ENCODE results near the gene TTC21B. TPM values are rescaled to one million over a fixed set of nuclear protein-coding genes. Genes with fewer than 3 reads are reported as not detected.

The TTC21B gene
- polyA plus RNA-seq, 3 donors: 3.1 to 6.7 (median 3.8) TPM

DNA sequence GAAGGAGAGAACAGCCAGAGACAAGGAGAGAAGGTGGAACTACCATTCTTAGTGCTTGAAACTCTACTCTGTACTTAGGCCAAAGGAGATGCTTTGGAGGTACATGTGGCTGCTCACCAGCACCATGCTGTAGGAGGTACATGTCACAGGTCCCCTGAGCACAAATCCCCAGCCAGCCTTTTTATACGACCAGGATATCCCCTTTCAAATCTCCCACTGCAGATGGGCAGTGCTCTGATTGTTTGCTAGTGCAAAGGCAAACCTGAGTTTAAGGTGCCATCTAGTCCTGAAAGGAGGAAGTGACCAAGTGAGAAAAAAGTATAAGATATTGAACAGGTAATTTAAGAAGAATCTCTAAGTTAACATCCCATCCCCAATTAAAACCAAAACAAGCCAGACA is 17.1 kb upstream of the TTC21B start:
- intact Hi-C loops (cut with micrococcal nuclease): no loop called here
- no peaks in the 10 kb centered on the region for H3K4me1 Mint-ChIP-seq
- Histone ChIP-seq H3K9ac (ENCODE audit: insufficient read depth, low read length, poor library complexity, severe bottlenecking) (no peak overlapping the region), H3K27me3 (ENCODE audit: control insufficient read depth in 2 of 2, insufficient read depth in 2 of 2, low read length in 2 of 2) (no peaks in the 10 kb centered on the region), H2AFZ (ENCODE audit: insufficient read depth, low read depth, low read length, poor library complexity, severe bottlenecking) (no peak overlapping the region), H4K20me1 (ENCODE audit: insufficient read depth, low read length) (no peaks in the 10 kb centered on the region), H3K4me3 (replicated peaks in 1 of 3; ENCODE audit: low read depth in 2 of 3, low read length in 3 of 3) (no peak overlapping the region), H3K79me2 (ENCODE audit: insufficient read depth, low read length) (no peaks in the 10 kb centered on the region), H3K9me3 (replicated peaks in 1 of 2; ENCODE audit: control insufficient read depth in 1 of 2, insufficient read depth in 1 of 2, low read length in 2 of 2) (peaks cover 0 to 11% of the 10 kb centered on the region in 2 donors), H3K27ac (ENCODE audit: low read depth in 1 of 2, low read length in 2 of 2) (no peak overlapping the region), H3K4me1 (ENCODE audit: control insufficient read depth in 1 of 2, insufficient read depth in 2 of 2, low read length in 2 of 2) (no peaks in the 10 kb centered on the region), H3K4me2 (replicated peaks; ENCODE audit: extremely low read depth, low read length, poor library complexity, severe bottlenecking) (no peak overlapping the region), H3K36me3 (replicated peaks in 1 of 2; ENCODE audit: control insufficient read depth in 1 of 2, insufficient read depth in 2 of 2, low read length in 2 of 2) (no peaks in the 10 kb centered on the region)
- H3K27ac Mint-ChIP-seq: no peak overlapping the region
- no CpG with 5 or more reads among the region's 1 CpG for WGBS (ENCODE audit: insufficient coverage)
- no peaks in the 10 kb centered on the region for H3K36me3 Mint-ChIP-seq
- no peak overlapping the region for H3K4me3 Mint-ChIP-seq
- TF ChIP-seq, protein P1, sequence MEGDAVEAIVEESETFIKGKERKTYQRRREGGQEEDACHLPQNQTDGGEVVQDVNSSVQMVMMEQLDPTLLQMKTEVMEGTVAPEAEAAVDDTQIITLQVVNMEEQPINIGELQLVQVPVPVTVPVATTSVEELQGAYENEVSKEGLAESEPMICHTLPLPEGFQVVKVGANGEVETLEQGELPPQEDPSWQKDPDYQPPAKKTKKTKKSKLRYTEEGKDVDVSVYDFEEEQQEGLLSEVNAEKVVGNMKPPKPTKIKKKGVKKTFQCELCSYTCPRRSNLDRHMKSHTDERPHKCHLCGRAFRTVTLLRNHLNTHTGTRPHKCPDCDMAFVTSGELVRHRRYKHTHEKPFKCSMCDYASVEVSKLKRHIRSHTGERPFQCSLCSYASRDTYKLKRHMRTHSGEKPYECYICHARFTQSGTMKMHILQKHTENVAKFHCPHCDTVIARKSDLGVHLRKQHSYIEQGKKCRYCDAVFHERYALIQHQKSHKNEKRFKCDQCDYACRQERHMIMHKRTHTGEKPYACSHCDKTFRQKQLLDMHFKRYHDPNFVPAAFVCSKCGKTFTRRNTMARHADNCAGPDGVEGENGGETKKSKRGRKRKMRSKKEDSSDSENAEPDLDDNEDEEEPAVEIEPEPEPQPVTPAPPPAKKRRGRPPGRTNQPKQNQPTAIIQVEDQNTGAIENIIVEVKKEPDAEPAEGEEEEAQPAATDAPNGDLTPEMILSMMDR (IDR thresholded peaks at IDR 0.05): no peak
- DNase-seq: no peak
- peaks cover 0 to 2% (median 1%) of the 10 kb centered on the region in 3 donors for H3K27me3 Mint-ChIP-seq (ENCODE audit: low read depth in 3 of 3)
- H3K9me3 Mint-ChIP-seq: peaks cover 2 to 15% (median 7%) of the 10 kb centered on the region in 7 donors

DNA sequence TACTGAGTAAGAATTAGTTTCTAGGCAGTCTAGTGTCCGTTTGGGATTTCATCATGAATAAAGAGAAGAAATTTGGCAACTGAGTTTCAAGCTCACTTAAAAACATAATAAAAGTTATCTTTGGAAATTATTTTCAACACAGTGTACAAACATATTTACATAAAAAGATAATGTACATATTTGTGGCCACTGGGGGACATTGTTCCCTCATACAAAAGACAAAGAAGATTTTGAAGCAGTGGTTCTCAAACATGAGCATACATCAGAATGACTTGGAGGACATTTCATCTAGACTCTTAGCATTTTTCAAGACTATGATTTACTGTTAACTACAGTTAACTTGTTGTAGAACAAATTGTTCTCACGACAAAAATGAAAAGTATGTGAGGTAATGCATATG is 15.7 kb upstream of the TTC21B start:
- H3K4me2 ChIP-seq (replicated peaks; ENCODE audit: extremely low read depth, low read length, poor library complexity, severe bottlenecking): no peak overlapping the region
- H3K9me3 ChIP-seq (replicated peaks in 1 of 2; ENCODE audit: control insufficient read depth in 1 of 2, insufficient read depth in 1 of 2, low read length in 2 of 2): peaks cover 0 to 11% of the 10 kb centered on the region in 2 donors
- H3K36me3 ChIP-seq (replicated peaks in 1 of 2; ENCODE audit: control insufficient read depth in 1 of 2, insufficient read depth in 2 of 2, low read length in 2 of 2): no peaks in the 10 kb centered on the region
- Mint-ChIP-seq H3K9me3 (peaks cover 0 to 15% (median 7%) of the 10 kb centered on the region in 7 donors), H3K27me3 (ENCODE audit: low read depth in 3 of 3) (peaks cover 0 to 2% (median 1%) of the 10 kb centered on the region in 3 donors), H3K27ac (no peak overlapping the region), H3K4me1 (no peaks in the 10 kb centered on the region), H3K4me3 (no peak overlapping the region), H3K36me3 (no peaks in the 10 kb centered on the region)
- H2AFZ ChIP-seq (ENCODE audit: insufficient read depth, low read depth, low read length, poor library complexity, severe bottlenecking): no peak overlapping the region
- H3K4me1 ChIP-seq (ENCODE audit: control insufficient read depth in 1 of 2, insufficient read depth in 2 of 2, low read length in 2 of 2): no peaks in the 10 kb centered on the region
- H4K20me1 ChIP-seq (ENCODE audit: insufficient read depth, low read length): no peaks in the 10 kb centered on the region
- WGBS (ENCODE audit: insufficient coverage): no CpG with 5 or more reads among the region's 2 CpGs
- no peak for DNase-seq
- H3K27me3 ChIP-seq (ENCODE audit: control insufficient read depth in 2 of 2, insufficient read depth in 2 of 2, low read length in 2 of 2): no peaks in the 10 kb centered on the region
- TF ChIP-seq, protein P1 (IDR thresholded peaks at IDR 0.05): no peak
- no peak overlapping the region for H3K9ac ChIP-seq (ENCODE audit: insufficient read depth, low read length, poor library complexity, severe bottlenecking)
- no peak overlapping the region for H3K4me3 ChIP-seq (replicated peaks in 1 of 3; ENCODE audit: low read depth in 2 of 3, low read length in 3 of 3)
- intact Hi-C loops (cut with micrococcal nuclease): no loop called here
- no peak overlapping the region for H3K27ac ChIP-seq (ENCODE audit: low read depth in 1 of 2, low read length in 2 of 2)
- H3K79me2 ChIP-seq (ENCODE audit: insufficient read depth, low read length): no peaks in the 10 kb centered on the region
